GM23248 (cell line): ENCODE data around the gene SH3D21. TPM values are rescaled to one million over a fixed set of nuclear protein-coding genes. Genes with fewer than 3 reads are reported as not detected.

Source experiments
- DNase-seq: peaks from one replicate; pipeline ENCODE4 v3.0.0-alpha.2; 2015
- H2AFZ ChIP-seq: fragments of 200-600 bp; sonication (generic); 2 replicates; pipeline ENCODE4 v1.6.1; 2016; ENCODE audit warnings: antibody characterized with exemption
- H3F3A ChIP-seq: fragments of 200-600 bp; sonication (generic); 2 replicates; pipeline ENCODE4 v1.6.1; 2016; ENCODE audit warnings: mild to moderate bottlenecking, antibody characterized with exemption, mixed run types; ENCODE audit not compliant: insufficient read depth
- H3K27ac ChIP-seq: fragments of 200-600 bp; sonication (generic); 2 replicates; pipeline ENCODE4 v1.5.1; 2016; ENCODE audit warnings: mild to moderate bottlenecking
- H3K27me3 ChIP-seq: fragments of 200-600 bp; sonication (generic); replicated peaks from 2 replicates; pipeline ENCODE4 v1.6.1; 2016; ENCODE audit warnings: mild to moderate bottlenecking; ENCODE audit not compliant: insufficient read depth
- H3K36me3 ChIP-seq: fragments of 200-600 bp; sonication (generic); 2 replicates; pipeline ENCODE4 v1.6.1; 2016; ENCODE audit warnings: low read depth, mild to moderate bottlenecking
- H3K4me1 ChIP-seq: fragments of 200-600 bp; sonication (generic); 2 replicates; pipeline ENCODE4 v1.6.1; 2016; ENCODE audit warnings: mild to moderate bottlenecking; ENCODE audit not compliant: insufficient read depth
- H3K4me2 ChIP-seq: fragments of 200-600 bp; sonication (generic); one replicate; pipeline ENCODE4 v1.6.1; 2016; ENCODE audit warnings: mild to moderate bottlenecking; ENCODE audit not compliant: unreplicated experiment
- H3K4me3 ChIP-seq: fragments of 200-600 bp; sonication (generic); 2 replicates; pipeline ENCODE4 v1.5.1; 2016; ENCODE audit warnings: mild to moderate bottlenecking
- H3K79me2 ChIP-seq: fragments of 200-600 bp; sonication (generic); 2 replicates; pipeline ENCODE4 v1.6.1; 2016; ENCODE audit warnings: mild to moderate bottlenecking; ENCODE audit not compliant: insufficient read depth
- H3K9ac ChIP-seq: fragments of 200-600 bp; sonication (generic); 2 replicates; pipeline ENCODE4 v1.6.1; 2016; ENCODE audit warnings: mild to moderate bottlenecking
- H3K9me2 ChIP-seq: fragments of 200-600 bp; sonication (generic); 2 replicates; pipeline ENCODE4 v1.6.1; 2016; ENCODE audit warnings: mixed run types, mild to moderate bottlenecking, moderate library complexity; ENCODE audit not compliant: insufficient read depth
- H3K9me3 ChIP-seq: fragments of 200-600 bp; sonication (generic); one replicate; pipeline ENCODE4 v1.6.1; 2017; ENCODE audit warnings: low read depth
- H4K20me1 ChIP-seq: fragments of 200-600 bp; sonication (generic); 2 replicates; pipeline ENCODE4 v1.6.0; 2016; ENCODE audit not compliant: insufficient read depth
- EZH2 ChIP-seq: fragments of 200-600 bp; sonication (generic); IDR thresholded peaks from 2 replicates; pipeline ENCODE4 v1.6.1; 2018; ENCODE audit warnings: antibody characterized with exemption, mild to moderate bottlenecking; ENCODE audit not compliant: insufficient read depth, poor library complexity, severe bottlenecking
- EZH2phosphoT487 ChIP-seq: fragments of 200-600 bp; sonication (generic); IDR thresholded peaks from 2 replicates; pipeline ENCODE4 v1.6.1; 2018; ENCODE audit warnings: antibody characterized with exemption, moderate library complexity, mild to moderate bottlenecking, low read depth; ENCODE audit not compliant: insufficient read depth
- WGBS, 2 experiments: methylation state at CpG; one replicate each; pipeline ENCODE4 v1.1.6; 2015 to 2017; ENCODE audit warnings: low lambda C conversion rate in 2 of 2, low coverage in 1 of 2; ENCODE audit errors: missing lambda C conversion rate in 2 of 2; 5-methylcytosine and 5-hydroxymethylcytosine counted together
- in situ Hi-C: fragments of 300-500 bp; cut with MboI; formaldehyde crosslinking; loops from 2 replicates; pipeline ENCODE4 v1.15.0; 2020
- polyA plus RNA-seq: library from polyadenylated mRNA; unstranded; fragments of >200 nt; fragmentation: Nextera tagmentation; extraction: Ambion mirVana; gene quantifications from 2 replicates; pipeline ENCODE4 v1.2.1, GENCODE V29; 2016
- total RNA-seq: library from RNA; depleted of rRNA; stranded (reverse); fragments of >200 nt; shearing (Covaris generic); gene quantifications from 2 replicates; pipeline ENCODE4 v1.2.3, GENCODE V29; 2014

Gene SH3D21
- total and polyA plus RNA-seq, 2 experiments from 2014 or later = 1.8 to 5.6 TPM

- Histone ChIP-seq H3K79me2 (peaks cover 41% of the 10 kb centered on the region), H3K27ac (no peak overlapping the region), H4K20me1 (no peaks in the 10 kb centered on the region), H3K27me3 (no peaks in the 10 kb centered on the region), H3K4me2 (no peak overlapping the region), H3K4me1 (peaks cover 5% of the 10 kb centered on the region; the same call in 1 of the 2 replicates), H2AFZ (no peak overlapping the region), H3K9me2 (no peaks in the 10 kb centered on the region), H3K9me3 (no peaks in the 10 kb centered on the region), H3K36me3 (peaks cover 28% of the 10 kb centered on the region), H3K4me3 (no peak overlapping the region), H3K9ac (no peak overlapping the region), H3F3A (peaks cover 25% of the 10 kb centered on the region)
- TF ChIP-seq EZH2phosphoT487 (no peak), EZH2 (no peak)
- no peak for DNase-seq
- in situ Hi-C loops = no loop called here
- WGBS, 2 experiments = 88 to 92% methylated on average over 5 to 7 of the region's 7 CpGs
These were observed 306 bp upstream of the SH3D21 start for GRCh38 chr1:36305915-36306209.

DNA sequence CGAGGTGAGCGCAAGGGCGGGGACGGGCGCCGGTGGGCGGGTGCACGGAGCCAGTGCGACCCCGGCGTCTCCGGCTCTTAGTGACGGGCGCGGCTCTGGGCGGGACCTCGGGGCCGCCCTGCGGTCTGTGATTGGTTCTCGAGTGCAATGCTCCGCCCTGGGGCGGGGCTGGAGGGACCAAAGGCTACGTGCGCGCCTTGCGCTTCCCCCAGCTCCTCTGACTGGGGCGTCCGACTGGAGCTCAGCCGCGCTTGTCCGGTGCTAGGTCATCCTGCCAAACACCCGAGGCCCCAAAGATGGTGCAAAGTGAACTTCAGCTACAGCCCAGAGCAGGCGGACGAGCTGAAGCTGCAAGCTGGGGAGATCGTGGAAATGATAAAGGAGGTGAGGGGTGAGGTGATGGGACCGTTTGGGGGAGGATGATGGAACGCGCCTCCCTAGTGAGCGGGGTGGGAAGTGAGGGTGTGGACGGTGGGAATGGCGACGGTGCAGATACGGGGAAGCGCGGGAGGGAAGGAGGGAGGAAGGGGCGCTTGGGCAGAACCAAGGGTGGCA lies 811 bp downstream of the SH3D21 start:
- H3K4me3 ChIP-seq = peak overlapping the region; percentile 94
- TF ChIP-seq EZH2phosphoT487 (no peak), EZH2 (no peak)
- H2AFZ ChIP-seq = peak overlapping the region; percentile 78
- no peaks in the 10 kb centered on the region for H3K27me3 ChIP-seq
- H3K36me3 ChIP-seq = peaks cover 17% of the 10 kb centered on the region
- H3K9me2 ChIP-seq = no peaks in the 10 kb centered on the region
- 1 to 2% methylated on average over 26 to 43 of the region's 46 CpGs for WGBS, 2 experiments
- peak overlapping the region; percentile 77 for H3K9ac ChIP-seq
- H3K79me2 ChIP-seq = peaks cover 31% of the 10 kb centered on the region
- DNase-seq = peak; percentile 97
- peak overlapping the region; percentile 16; the same call in 1 of the 2 replicates for H3K27ac ChIP-seq
- H3K4me1 ChIP-seq = peaks cover 5% of the 10 kb centered on the region; the same call in 1 of the 2 replicates
- in situ Hi-C loops = no loop called here
- H4K20me1 ChIP-seq = no peaks in the 10 kb centered on the region
- peak overlapping the region; percentile 84 for H3K4me2 ChIP-seq
- no peaks in the 10 kb centered on the region for H3K9me3 ChIP-seq
- peaks cover 14% of the 10 kb centered on the region; the same call in 1 of the 2 replicates for H3F3A ChIP-seq

DNA sequence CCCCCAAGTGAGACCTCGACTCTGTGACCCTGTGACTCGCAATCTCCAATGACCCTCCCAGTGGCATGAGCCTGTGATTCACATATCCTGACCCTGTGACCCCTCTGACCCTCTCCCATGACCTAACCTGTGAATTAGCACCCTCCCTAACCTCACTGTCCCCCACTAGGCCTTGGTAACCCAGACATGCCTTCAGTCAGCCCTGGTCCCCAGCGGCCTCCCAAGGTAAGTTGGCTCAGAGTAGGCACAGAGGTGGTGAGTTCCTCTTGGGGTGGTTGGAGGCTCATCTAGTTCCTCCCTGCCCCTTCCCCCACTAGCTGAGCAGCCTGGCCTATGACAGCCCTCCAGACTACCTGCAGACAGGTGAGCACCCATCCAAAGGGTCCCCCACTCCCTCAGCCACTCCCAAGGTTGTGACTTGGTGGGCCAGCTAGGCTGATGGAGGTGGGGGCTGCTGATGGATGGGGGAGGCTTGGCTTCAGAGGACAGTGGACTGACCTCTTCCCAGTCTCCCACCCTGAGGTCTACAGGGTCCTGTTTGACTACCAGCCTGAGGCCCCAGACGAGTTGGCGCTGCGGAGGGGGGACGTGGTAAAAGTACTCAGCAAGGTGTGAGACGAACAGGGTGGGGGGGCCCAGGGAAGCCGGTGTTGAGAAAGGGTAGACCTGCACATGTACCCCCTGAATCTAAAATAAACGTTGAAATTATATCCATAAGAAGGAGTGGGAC lies 1.6 kb downstream of the SH3D21 start:
- Histone ChIP-seq H3K9ac (peak overlapping the region; percentile 77), H3K4me3 (peak overlapping the region; percentile 94), H3K79me2 (peaks cover 29% of the 10 kb centered on the region), H3F3A (peaks cover 10% of the 10 kb centered on the region; the same call in 1 of the 2 replicates), H3K27ac (no peak overlapping the region), H2AFZ (peak overlapping the region; percentile 78), H3K9me2 (no peaks in the 10 kb centered on the region), H3K36me3 (peaks cover 13% of the 10 kb centered on the region), H3K4me1 (peaks cover 5% of the 10 kb centered on the region; the same call in 1 of the 2 replicates), H3K9me3 (no peaks in the 10 kb centered on the region), H3K4me2 (peak overlapping the region; percentile 84), H3K27me3 (no peaks in the 10 kb centered on the region), H4K20me1 (no peaks in the 10 kb centered on the region)
- TF ChIP-seq EZH2 (no peak), EZH2phosphoT487 (no peak)
- 81% methylated on average over 5 to 9 of the region's 10 CpGs for WGBS, 2 experiments
- in situ Hi-C loops = no loop called here
- DNase-seq = no peak

DNA sequence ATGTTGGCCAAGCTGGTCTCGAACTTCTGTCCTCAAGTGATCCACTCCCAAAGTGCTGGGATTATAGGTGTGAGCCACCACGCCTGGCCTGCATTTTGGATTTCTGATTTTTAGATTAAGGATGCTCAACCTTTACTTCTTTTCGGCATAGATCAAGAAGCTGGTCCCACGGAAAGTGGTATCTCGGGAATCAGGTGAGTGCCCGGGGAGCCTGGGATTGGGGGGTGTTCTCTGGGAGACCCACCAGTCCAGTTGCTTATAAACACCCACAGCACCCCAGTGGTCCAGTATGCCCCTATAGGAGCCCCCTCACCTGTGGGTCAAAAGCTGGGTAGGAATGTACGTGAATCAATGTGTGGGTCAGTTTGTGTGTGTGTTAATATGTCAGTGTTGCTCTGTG lies 3.2 kb downstream of the SH3D21 start:
- Histone ChIP-seq H4K20me1 (no peaks in the 10 kb centered on the region), H3K9ac (no peak overlapping the region), H3K9me3 (no peaks in the 10 kb centered on the region), H3K36me3 (peaks cover 12% of the 10 kb centered on the region), H3K9me2 (no peaks in the 10 kb centered on the region), H3K4me2 (no peak overlapping the region), H3K27ac (no peak overlapping the region), H3K4me1 (peaks cover 5% of the 10 kb centered on the region; the same call in 1 of the 2 replicates), H2AFZ (no peak overlapping the region), H3K79me2 (peaks cover 18% of the 10 kb centered on the region), H3K27me3 (no peaks in the 10 kb centered on the region), H3K4me3 (no peak overlapping the region), H3F3A (peaks cover 10% of the 10 kb centered on the region; the same call in 1 of the 2 replicates)
- in situ Hi-C loops = no loop called here
- no peak for DNase-seq
- TF ChIP-seq EZH2 (no peak), EZH2phosphoT487 (no peak)
- WGBS, 2 experiments = 99 to 100% methylated on average over 7 of the region's 7 CpGs
